K562 (cell line): Measurements from ENCODE around the gene TDRD3. TPM values are rescaled to one million over a fixed set of nuclear protein-coding genes. Genes with fewer than 3 reads are reported as not detected.

ENCODE experiments used
- ATAC-seq: fragments of 200-7000 bp; cut with Tn5 transposase; 3 replicates; pipeline ENCODE4 v1.9.1; 2020; ENCODE audit warnings: moderate library complexity
- BruUV-seq: library from RNA; stranded (reverse); fragments of 400-500 nt; replicated peaks from 2 replicates; lab custom pipeline; 2021; lab: Mats Ljungman, UMichigan
- CTCF ChIA-PET: fragments of 300-600 bp; formaldehyde crosslinking; extraction: SDS; loops from one replicate; lab custom pipeline; 2021; ENCODE audit warnings: low intra/inter-chr PET ratio; lab: Yijun Ruan, JAX
- POLR2A ChIA-PET: fragments of 300-600, 350-650 bp; sonication (Branson Sonifier 250); formaldehyde crosslinking; extraction: SDS; loops from one replicate; lab custom pipeline; 2021; ENCODE audit warnings: antibody characterized with exemption, inconsistent platforms; lab: Yijun Ruan, JAX
- DNase-seq, 4 experiments: peaks; one replicate each; pipeline versions ENCODE4 v3.0.0 to v3.0.0-alpha.2; 2011 to 2018; ENCODE audit warnings: low spot score in 3 of 4, mixed read lengths in 3 of 4; ENCODE audit errors: extremely low read depth in 1 of 4
- FAIRE-seq: peaks from 2 replicates; lab custom pipeline; 2011; peaks lifted over from hg19 to GRCh38; lab: Jason Lieb, UNC
- H2AFZ ChIP-seq: 2 replicates; pipeline ENCODE4 v1.6.0; 2011; ENCODE audit warnings: low read depth, low read length, control low read depth, inconsistent platforms
- H3K27ac ChIP-seq: fragments of 200-600 bp; 3 replicates; pipeline ENCODE4 v1.8.0; 2011; ENCODE audit warnings: low read depth, mild to moderate bottlenecking, control low read depth, inconsistent platforms, low read length, moderate library complexity, mixed read lengths; ENCODE audit errors: extremely low read depth
- H3K27me3 ChIP-seq, 2 experiments: fragments of 300-600 bp in 1 of 2; 2 replicates in 1 of 2; 3 replicates in 1 of 2; pipeline versions ENCODE4 v1.6.0 to v1.8.0; 2011; ENCODE audit warnings: inconsistent platforms in 2 of 2, low read length in 2 of 2, mild to moderate bottlenecking in 1 of 2, mixed read lengths in 1 of 2, moderate library complexity in 1 of 2; ENCODE audit not compliant: control insufficient read depth in 2 of 2, insufficient read depth in 2 of 2
- H3K36me3 ChIP-seq: fragments of 300-600 bp; 3 replicates; pipeline ENCODE4 v1.8.0; 2011; ENCODE audit warnings: mild to moderate bottlenecking, low read length, inconsistent platforms; ENCODE audit not compliant: control insufficient read depth, insufficient read depth
- H3K4me1 ChIP-seq, 2 experiments: fragments of 200-600 bp in 1 of 2; replicated peaks in 1 of 2; 2 replicates in 1 of 2; 3 replicates in 1 of 2; pipeline versions ENCODE4 v1.5.1 to v1.8.0; 2011; ENCODE audit warnings: inconsistent platforms in 2 of 2, low read length in 2 of 2, mild to moderate bottlenecking in 1 of 2, mixed read lengths in 1 of 2, moderate library complexity in 1 of 2; ENCODE audit not compliant: control insufficient read depth in 2 of 2, insufficient read depth in 2 of 2
- H3K4me2 ChIP-seq: 2 replicates; pipeline ENCODE4 v1.6.1; 2011; ENCODE audit warnings: low read length, control low read depth, inconsistent platforms, mixed read lengths; ENCODE audit not compliant: insufficient read depth
- H3K4me3 ChIP-seq: fragments of 200-600 bp; sonication (generic), shearing (Covaris generic); 2 replicates; pipeline ENCODE4 v1.5.1; 2016; ENCODE audit warnings: control low read depth, inconsistent platforms
- H3K79me2 ChIP-seq: fragments of 200-600 bp; 3 replicates; pipeline ENCODE4 v1.8.0; 2011; ENCODE audit warnings: low read length, inconsistent platforms; ENCODE audit not compliant: control insufficient read depth, insufficient read depth
- H3K9ac ChIP-seq, 2 experiments: 2 replicates each; pipeline versions ENCODE4 v1.6.0 to v1.6.1; 2011; ENCODE audit warnings: low read depth in 2 of 2, low read length in 2 of 2, control low read depth in 1 of 2, inconsistent platforms in 1 of 2, mild to moderate bottlenecking in 1 of 2, mixed read lengths in 1 of 2; ENCODE audit not compliant: insufficient read depth in 1 of 2
- H3K9me1 ChIP-seq: one replicate; pipeline ENCODE4 v1.6.0; 2011; ENCODE audit warnings: inconsistent platforms, mild to moderate bottlenecking, low read length, moderate library complexity; ENCODE audit not compliant: control insufficient read depth, insufficient read depth
- H3K9me3 ChIP-seq: replicated peaks from 2 replicates; pipeline ENCODE4 v1.5.1; 2011; ENCODE audit warnings: low read depth, low read length, inconsistent platforms; ENCODE audit not compliant: control insufficient read depth, insufficient read depth
- H4K20me1 ChIP-seq: replicated peaks from 2 replicates; pipeline ENCODE4 v1.6.1; 2011; ENCODE audit warnings: low read length, inconsistent platforms, mixed read lengths; ENCODE audit not compliant: control insufficient read depth, insufficient read depth
- CBFA2T3 ChIP-seq: fragments of 450-650 bp; IDR thresholded peaks from 2 replicates; pipeline ENCODE4 v1.6.1; 2017
- DEAF1 ChIP-seq: fragments of 450-650 bp; formaldehyde crosslinking; IDR thresholded peaks from 2 replicates; pipeline ENCODE4 v1.4.0; 2020; ENCODE audit warnings: mild to moderate bottlenecking, moderate library complexity
- ERF ChIP-seq: fragments of 450-650 bp; formaldehyde crosslinking; IDR thresholded peaks from 2 replicates; pipeline ENCODE4 v1.4.0; 2020; ENCODE audit warnings: mild to moderate bottlenecking, mixed read lengths
- NR3C1 ChIP-seq: sonication (generic); formaldehyde crosslinking; IDR thresholded peaks from 2 replicates; pipeline ENCODE4 v1.8.1; 2022; ENCODE audit warnings: missing genetic modification reagents
- RBM39 ChIP-seq: fragments of 200-400 bp; formaldehyde crosslinking; optimal IDR thresholded peaks from 2 replicates; pipeline ENCODE3; 2018; ENCODE audit warnings: low read depth, low read length
- TEAD1 ChIP-seq, 2 experiments: fragments of 450-650 bp in 1 of 2; sonication (generic) in 1 of 2; formaldehyde crosslinking; IDR thresholded peaks; 2 replicates each; pipeline versions ENCODE4 v1.4.0 to v1.8.0; 2020 to 2022; ENCODE audit warnings: mild to moderate bottlenecking in 2 of 2, missing genetic modification reagents in 1 of 2
- ZFP30 ChIP-seq: fragments of 250-450 bp; sonication (Bioruptor Pico); IDR thresholded peaks from 2 replicates; pipeline ENCODE4 v1.8.0; 2022; ENCODE audit warnings: moderate library complexity, mild to moderate bottlenecking, inconsistent platforms, borderline replicate concordance
- WGBS: fragments of 100-300 bp; shearing (Covaris generic); methylation state at CpG from one replicate; pipeline ENCODE4 v1.1.6; 2016; ENCODE audit warnings: low coverage, mixed read lengths; ENCODE audit not compliant: insufficient coverage; ENCODE audit errors: missing lambda C conversion rate; 5-methylcytosine and 5-hydroxymethylcytosine counted together
- in situ Hi-C: fragments of 300-500 bp; cut with MboI; formaldehyde crosslinking; loops from 4 replicates; pipeline ENCODE4 v1.15.0; 2018; ENCODE audit warnings: inconsistent platforms, mixed read lengths
- intact Hi-C: fragments of 100-400 bp; cut with micrococcal nuclease; formaldehyde crosslinking; loops from 2 replicates; pipeline ENCODE4 v1.14.2; 2022
- polyA plus RNA-seq, 8 experiments: library from polyadenylated mRNA; depleted of rRNA in 4 of 8; stranded (reverse) in 5 of 8; unstranded in 3 of 8; fragments of >200 nt; fragmentation: Nextera tagmentation in 2 of 8; fragmentation: Illumina TruSeq in 1 of 8; extraction: Ambion mirVana in 2 of 8; extraction: Trizol in 1 of 8; gene quantifications; 2 replicates each; pipeline versions ENCODE4 v1.2.1 to v1.2.3, GENCODE V29; 2011 to 2014; ENCODE audit warnings: inconsistent platforms in 1 of 8, missing spikeins in 1 of 8
- total RNA-seq, 7 experiments: library from RNA; depleted of rRNA in 6 of 7; stranded (reverse); fragments of >200 nt in 6 of 7; fragmentation: Illumina TruSeq in 2 of 7; extraction: Trizol in 2 of 7; gene quantifications; 2 replicates each; pipeline versions ENCODE4 v1.2.1 to v1.2.3, GENCODE V29; 2011 to 2021; ENCODE audit warnings: low replicate concordance in 1 of 7

Gene TDRD3
- total and polyA plus RNA-seq, 9 of the 15 experiments (the other 6 are each of a cell fraction or from before 2014, with no cell fraction given) = 3.6 to 16.4 (median 9.5) TPM

GRCh38 chr13:60348097-60348496, 48.9 kb upstream of the TDRD3 start:
- WGBS = 0% methylated on average over 1 of the region's 3 CpGs
- H4K20me1 ChIP-seq = no peaks in the 10 kb centered on the region
- POLR2A ChIA-PET = interaction anchor here (0.9 kb wide), 1 partner anchor 205 kb away, joined by 3 read pairs; no protein-coding TSS in a partner anchor
- FAIRE-seq (no peak), DNase-seq (no peak), ATAC-seq (no peak)
- no peaks in the 10 kb centered on the region for H3K79me2 ChIP-seq
- no peaks in the 10 kb centered on the region for H3K36me3 ChIP-seq
- in situ Hi-C loops (loop anchor here (10.0 to 25.0 kb wide), 2 partner anchors 87 to 961 kb away; no protein-coding TSS in a partner anchor), intact Hi-C loops (no loop called here)
- no peak overlapping the region for H3K27ac ChIP-seq
- no peak overlapping the region for H3K4me2 ChIP-seq
- no peak overlapping the region for H3K4me3 ChIP-seq
- H3K9me1 ChIP-seq = no peaks in the 10 kb centered on the region
- no peak overlapping the region for H3K9ac ChIP-seq
- no TSS peak for BruUV-seq
- H3K4me1 ChIP-seq = no peaks in the 10 kb centered on the region
- CTCF ChIA-PET = no interaction called here
- H3K9me3 ChIP-seq = no peaks in the 10 kb centered on the region; the same call in 1 of the 2 replicates
- no peak for TF ChIP-seq ZFP30 (CRISPR knock-in tag)
- TF ChIP-seq DEAF1 = no peak
- TF ChIP-seq RBM39 = no peak
- no peak for TF ChIP-seq CBFA2T3
- TF ChIP-seq NR3C1 (CRISPR knock-in tag) = no peak
- TF ChIP-seq TEAD1 (CRISPR knock-in tag; IDR thresholded peaks at IDR 0.05) = no peak
- no peak for TF ChIP-seq ERF (CRISPR knock-in tag)
- no peak overlapping the region for H2AFZ ChIP-seq
- H3K27me3 ChIP-seq = peaks cover 0 to 4% of the 10 kb centered on the region in 2 experiments; a peak in 1 of 5 replicates
